CD4-positive, alpha-beta T cell treated with Interleukin-17A for 1 hour (primary cell): ENCODE measurements around the gene ZFP2.
"Not testable (repeated sequence)": the region's sequence is repeated elsewhere in the genome, so short reads cannot be mapped to it uniquely, and the experiment has no call there.

Experiments used
- DNase-seq: peaks from one replicate; pipeline ENCODE4 v3.0.0-alpha.2; 2020

ZFP2 gene

DNA sequence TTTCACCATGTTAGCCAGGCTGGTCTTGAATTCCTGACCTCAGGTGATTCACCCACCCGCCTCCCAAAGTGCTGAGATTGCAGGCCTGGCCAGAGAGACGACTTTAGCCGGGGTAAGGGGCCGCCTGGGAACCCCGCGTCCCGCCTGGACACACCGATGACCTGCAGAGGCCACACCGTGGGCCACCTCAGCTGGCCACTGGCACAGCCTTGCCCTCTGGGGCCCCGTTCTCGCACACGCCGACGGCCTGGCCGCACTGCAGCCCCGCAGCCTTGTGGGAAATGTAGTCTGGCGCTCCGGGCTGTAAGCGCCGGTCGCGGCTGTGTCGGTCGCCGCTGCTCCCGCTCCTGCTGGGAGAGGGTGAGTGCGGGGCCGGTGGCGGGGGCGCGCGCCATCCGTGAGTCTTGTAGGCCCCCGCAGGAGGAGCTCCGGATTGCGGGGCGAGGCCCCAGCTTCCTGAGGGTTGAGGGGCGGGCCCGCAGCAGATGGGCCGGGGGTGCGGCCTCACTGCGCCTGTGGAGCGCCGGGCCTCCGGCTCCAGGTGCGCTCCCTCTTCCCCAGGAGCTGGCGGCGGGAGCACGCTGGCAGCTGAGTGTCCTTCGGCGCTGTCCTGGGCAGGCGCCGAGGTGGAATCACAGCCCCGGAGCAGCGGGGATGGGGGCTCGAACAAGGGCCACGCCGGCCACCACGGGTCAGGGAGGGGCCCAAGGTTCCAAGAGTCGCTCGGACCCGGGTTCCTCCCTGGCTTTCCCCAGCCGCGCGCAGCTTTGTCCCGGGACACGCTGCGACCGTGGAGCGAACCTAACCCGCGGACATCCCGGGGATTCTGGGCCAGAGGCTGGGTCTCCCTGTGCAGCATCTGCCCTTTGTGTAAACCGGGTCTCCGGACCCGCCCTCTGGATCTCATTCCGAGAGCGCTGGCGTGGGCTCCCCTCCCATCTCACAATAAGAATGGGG, at the start of gene ZFP2:
ZFP2 (plus strand) TSS at position 299 of the 957 bp plus-strand sequence. CDS start 35,401 bp downstream, outside the sequence.
- DNase-seq, result peak; percentile 13

GRCh38 chr5:178849316-178849715, 46.4 kb upstream of the ZFP2 start:
- DNase-seq, result no peak

GRCh38 chr5:178851951-178852350, 43.8 kb upstream of the ZFP2 start:
- DNase-seq, result no peak

DNA sequence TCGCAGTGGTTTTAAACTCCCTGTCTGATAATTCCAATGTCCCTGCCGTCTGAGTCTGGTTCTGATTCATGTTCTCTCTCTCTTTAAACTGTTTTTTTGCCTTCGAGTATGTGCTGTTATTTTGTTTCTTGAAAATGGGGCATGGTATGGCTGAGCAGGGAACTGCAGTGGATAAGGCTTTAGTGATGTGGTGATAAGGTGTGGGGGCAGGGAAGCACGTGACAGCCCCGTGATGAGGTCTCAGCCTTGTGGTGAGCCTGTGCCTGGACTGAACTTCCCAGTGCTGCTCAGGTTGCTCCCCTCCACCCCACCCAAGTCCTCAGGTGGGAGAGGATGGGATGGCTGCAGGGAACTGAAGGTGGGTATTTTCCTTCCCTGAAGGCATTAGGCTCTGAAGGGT, 41.4 kb upstream of the ZFP2 start:
- DNase-seq, result no peak

- DNase-seq, result peak; percentile 92
These were observed 35.8 kb upstream of the ZFP2 start, which contains the start of gene ZNF354B for GRCh38 chr5:178859625-178860521. Gene ZNF354B (plus strand): TSS chr5:178859953. CDS start chr5:178861048, 1,095 bp downstream.

DNA sequence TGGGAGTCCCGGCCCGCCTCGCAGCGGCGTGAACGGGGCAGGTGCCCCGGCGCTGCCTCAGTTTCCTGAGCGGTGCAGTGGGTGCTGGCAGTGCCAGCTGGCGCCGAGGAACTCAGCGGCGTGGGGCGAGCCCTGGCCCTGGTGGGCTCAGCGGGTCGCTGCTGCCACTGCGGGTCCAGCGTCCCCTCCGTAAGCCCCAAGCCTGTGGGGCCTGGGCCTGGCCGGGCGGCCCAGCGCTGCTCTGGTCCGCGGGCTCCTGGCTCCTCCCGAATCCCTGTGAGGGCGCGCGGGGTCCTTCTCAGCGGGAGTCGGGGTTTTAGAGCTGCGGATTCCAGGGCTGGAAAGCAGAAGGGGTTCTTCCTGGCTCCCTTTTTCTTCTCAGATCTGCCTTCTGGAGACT, 35.1 kb upstream of the ZFP2 start:
- not testable (repeated sequence) for DNase-seq

GRCh38 chr5:178861627-178862026, 34.1 kb upstream of the ZFP2 start:
- no peak for DNase-seq

GRCh38 chr5:178866946-178867345, 28.8 kb upstream of the ZFP2 start:
- DNase-seq, result no peak

- no peak for DNase-seq
These were observed 26.1 kb upstream of the ZFP2 start for GRCh38 chr5:178869577-178869976.

DNA sequence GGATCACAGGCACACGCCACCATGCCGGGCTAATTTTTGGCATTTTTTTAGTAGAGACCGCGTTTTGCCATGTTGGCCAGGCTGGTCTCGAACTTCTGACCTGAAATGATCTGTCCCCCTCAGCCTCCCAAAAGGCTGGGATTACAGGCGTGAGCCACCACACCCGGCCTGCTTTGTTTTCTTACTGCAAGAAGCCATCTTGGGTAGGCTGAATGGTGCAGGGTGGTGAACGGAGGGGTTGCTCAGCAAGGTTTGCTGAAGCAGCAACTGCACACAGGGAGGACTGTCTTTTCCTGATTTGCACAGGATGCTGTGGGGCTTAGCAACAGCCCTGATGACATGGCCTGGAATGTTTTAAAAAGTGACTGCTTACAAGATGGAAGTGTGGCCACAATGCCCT, 25.3 kb upstream of the ZFP2 start:
- no peak for DNase-seq

DNA sequence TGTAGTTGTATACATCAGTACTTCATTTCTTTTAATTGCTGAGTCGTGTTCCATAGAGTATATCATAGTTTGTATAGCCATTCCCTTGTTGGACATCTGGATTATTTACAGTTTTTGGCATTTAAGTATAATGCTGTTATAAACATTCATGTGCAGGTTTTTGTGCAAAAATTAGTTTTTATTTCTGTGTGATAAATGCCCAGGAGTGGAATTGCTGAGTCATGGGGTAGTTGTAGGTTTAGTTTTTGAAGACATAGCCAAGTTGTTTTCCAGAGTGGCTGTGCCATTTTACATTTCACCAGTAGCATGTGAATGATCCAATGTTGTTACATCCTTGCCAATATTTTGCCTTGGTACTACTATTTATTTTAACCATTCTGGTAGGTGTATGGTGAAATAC, 23.4 kb upstream of the ZFP2 start:
- DNase-seq, result no peak

- DNase-seq, result not testable (repeated sequence)
These were observed 12.5 kb upstream of the ZFP2 start for GRCh38 chr5:178883115-178883694.

DNA sequence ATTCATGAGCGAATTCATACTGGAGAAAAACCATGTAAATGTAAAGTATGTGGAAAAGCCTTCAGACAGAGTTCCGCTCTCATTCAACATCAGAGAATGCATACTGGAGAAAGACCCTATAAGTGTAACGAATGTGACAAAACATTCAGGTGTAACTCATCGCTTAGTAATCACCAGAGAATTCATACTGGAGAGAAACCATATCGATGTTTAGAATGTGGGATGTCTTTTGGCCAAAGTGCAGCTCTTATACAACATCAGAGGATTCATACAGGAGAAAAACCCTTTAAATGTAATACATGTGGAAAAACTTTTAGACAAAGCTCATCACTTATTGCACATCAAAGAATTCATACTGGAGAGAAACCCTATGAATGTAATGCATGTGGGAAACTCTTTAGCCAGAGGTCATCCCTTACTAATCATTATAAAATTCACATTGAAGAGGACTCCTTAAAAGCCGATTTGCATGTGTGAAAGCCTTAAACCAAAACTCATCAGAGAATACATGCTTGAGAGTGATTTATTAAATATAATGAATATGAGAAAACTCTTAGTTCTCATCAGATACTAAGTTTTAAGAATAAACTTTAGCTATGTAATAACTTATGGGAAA, 11.8 kb upstream of the ZFP2 start:
- no peak for DNase-seq

DNA sequence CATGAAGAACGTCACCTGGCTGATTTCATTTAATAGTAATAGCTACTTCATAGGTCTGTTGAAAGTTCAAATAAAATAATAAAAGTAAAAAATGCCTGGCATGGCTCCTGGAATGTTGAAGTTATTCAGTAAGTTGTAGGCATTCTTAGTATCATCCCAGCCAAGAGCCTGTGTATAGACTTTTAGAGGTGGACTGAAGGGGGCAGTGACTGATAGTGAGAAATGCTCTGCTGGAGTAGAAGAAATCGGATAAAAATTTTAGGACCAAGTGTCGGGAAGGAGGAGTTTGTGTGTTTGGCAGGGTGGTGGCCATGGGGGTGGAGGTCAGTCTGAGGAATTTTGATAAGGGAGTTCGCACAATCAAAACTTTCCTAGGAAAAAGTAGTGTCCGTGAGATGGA, 3.6 kb downstream of the ZFP2 start:
- DNase-seq, result no peak

- DNase-seq, result no peak
These were observed 7.1 kb downstream of the ZFP2 start for GRCh38 chr5:178902849-178903248.

DNA sequence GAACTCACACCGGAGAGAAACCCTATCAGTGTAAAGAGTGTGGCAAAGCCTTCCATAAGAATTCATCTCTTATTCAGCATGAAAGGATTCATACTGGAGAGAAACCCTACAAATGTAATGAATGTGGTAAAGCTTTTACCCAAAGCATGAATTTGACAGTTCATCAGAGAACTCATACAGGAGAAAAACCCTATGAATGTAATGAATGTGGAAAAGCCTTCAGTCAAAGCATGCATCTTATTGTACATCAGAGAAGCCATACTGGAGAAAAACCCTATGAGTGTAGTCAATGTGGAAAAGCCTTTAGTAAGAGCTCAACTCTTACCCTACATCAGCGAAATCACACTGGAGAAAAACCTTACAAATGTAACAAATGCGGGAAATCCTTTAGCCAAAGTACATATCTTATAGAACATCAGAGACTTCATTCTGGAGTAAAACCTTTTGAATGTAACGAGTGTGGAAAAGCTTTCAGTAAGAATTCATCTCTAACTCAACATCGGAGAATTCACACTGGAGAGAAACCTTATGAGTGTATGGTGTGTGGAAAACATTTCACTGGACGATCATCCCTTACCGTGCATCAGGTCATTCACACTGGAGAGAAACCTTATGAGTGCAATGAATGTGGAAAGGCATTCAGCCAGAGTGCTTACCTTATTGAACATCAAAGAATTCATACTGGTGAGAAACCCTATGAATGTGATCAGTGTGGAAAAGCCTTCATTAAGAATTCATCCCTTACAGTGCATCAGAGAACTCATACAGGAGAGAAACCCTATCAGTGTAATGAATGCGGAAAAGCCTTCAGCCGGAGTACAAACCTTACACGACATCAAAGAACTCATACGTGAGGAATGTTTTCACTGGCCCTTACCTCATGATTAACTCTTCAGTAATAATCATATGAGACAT, 36.4 kb downstream of the ZFP2 start:
- no peak for DNase-seq

DNA sequence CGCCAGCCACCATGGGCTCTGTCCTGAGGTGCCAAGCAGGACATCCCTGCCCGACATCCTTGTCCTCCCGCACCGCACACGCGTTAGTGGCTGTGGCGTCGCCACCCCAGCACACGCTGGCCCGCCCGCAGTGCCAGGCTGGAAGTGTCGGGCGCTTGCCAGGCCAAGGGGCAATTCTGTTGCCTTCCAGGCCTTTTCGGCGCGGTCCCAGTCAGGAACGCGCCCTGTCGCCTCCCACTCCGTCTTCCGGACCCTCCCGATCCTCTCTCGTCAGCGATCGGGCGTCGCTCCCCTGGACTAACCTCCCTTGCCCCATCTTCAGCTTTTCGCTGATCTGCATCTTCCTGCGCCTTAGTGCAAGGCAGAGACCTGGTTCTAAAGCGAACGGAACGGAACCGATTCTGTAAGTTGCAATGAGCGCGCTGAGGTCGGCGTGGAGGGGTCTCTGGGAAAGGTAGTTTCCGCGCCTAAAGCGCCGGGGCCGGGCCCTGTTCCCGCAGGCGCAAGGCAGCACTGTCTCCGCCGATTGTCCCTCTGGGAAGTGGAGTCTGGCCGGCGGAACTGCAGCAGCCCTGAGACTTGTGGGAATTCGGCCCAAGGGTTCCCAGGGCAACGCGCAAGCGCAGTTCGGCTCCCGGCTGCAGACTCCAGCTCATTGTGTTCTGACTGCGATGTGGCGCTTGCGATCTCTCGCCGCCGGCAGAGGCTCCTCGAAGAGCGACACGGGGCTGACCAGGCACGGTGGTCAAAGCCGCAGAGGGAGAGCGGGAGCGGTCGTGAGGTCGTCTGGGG, 45.1 kb downstream of the ZFP2 start, which contains the start of gene ZNF454:
ZNF454 (plus strand) TSS at position 630 of the 792 bp plus-strand sequence. CDS start 1,594 bp downstream, outside the sequence.
- DNase-seq, result no peak

- no peak for DNase-seq
These were observed 45.6 kb downstream of the ZFP2 start for GRCh38 chr5:178941361-178941760.

DNA sequence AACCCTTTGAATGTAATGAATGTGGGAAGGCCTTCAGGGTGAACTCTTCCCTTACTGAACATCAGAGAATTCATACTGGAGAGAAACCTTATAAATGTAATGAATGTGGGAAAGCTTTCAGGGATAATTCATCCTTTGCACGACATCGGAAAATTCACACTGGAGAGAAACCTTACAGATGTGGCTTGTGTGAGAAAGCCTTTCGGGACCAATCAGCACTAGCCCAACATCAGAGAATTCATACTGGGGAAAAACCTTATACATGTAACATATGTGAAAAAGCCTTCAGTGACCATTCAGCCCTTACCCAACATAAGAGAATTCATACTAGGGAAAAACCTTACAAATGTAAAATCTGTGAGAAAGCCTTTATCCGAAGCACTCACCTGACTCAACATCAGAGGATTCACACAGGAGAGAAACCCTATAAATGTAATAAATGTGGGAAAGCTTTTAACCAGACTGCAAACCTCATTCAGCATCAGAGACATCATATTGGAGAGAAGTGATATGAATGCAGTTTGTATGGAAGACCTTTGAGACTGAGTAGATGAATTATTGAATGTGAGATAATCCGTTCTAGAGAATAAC, 69.8 kb downstream of the ZFP2 start:
- DNase-seq, result no peak

DNA sequence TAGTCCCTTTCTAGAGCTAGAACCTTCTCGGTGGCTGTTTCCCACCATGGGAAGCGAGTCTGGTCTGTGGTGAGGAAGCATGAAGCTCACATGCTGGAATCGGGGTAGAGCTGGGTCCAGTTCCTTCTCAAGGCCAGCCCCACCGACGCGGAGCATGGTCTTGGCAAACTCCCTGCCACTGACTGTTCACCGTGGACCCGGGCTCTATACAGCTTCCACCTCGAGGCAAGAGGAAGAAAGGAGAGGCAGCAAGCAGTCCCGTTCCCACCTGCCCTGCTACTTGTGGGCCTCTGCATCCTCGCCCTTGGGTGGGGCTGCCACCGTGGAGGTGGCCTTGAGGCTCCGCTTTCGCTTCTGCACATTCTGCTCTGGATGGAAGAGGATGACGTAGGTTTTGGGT, 85.7 kb downstream of the ZFP2 start:
- no peak for DNase-seq
